ENCODE measurements around the gene TBCE.
A peak's percentile ranks its signal among the peaks of the same experiment; 100 is the strongest.
"Not testable (repeated sequence)": the region's sequence is repeated elsewhere in the genome, so short reads cannot be mapped to it uniquely, and the experiment has no call there.

Gene TBCE

DNA sequence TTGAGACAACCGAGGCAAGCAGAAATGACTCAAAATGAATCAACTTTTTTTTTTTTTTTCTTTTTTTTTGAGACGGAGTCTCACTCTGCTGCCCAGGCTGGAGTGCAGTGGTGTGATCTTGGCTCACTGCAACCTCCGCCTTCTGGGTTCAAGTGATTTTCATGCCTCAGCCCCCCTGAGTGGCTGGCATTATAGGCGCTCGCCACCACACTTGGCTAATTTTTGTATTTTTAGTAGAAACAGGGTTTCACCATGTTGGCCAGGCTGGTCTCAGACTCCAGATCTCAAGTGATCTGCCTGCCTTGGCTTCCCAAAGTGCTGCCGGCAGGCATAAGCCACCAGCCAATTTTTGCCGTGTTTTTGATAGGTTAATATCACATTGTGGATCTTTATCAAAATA lies 90.6 kb downstream of the TBCE start:
- DNase-seq, result not testable (repeated sequence)

DNA sequence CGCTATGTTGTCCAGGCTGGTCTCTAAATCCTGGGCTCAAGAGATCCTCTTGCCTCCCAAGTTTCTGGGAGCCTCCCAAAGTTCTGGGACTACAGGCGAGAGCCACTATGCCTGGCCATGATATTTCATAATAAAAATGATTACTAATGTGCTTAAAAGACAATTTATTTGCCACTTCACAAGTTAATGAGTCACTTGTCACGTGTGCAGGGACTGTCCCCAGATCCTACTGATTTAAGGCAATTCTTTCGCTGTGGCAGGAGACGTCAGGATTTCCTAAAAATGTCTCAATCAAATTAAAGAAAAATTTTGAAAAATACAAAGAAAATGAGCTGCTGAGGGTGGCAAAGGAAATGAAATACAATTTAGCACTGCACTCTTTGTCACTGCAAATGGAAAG lies 93.5 kb downstream of the TBCE start:
- DNase-seq, result no peak

DNA sequence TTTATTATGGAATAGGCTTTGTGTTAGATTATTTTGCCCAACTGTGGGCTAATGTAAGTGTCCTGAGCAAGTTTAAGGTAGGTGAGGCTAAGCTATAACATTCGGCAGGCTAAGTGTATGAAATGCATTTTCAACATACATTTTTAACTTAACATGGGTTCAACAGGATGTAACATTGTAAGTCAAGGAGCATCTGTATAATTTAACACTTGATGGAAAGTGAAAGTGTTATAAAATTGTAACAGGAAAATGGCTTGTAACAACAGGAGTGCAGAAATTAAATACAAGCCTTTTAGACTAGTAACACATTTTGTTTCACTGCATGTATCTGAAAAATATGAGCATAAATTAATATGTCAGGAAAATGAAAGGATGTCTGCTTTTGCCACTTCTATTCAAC lies 94.7 kb downstream of the TBCE start:
- DNase-seq, result peak in 1 of 5 donors; percentile 26

DNA sequence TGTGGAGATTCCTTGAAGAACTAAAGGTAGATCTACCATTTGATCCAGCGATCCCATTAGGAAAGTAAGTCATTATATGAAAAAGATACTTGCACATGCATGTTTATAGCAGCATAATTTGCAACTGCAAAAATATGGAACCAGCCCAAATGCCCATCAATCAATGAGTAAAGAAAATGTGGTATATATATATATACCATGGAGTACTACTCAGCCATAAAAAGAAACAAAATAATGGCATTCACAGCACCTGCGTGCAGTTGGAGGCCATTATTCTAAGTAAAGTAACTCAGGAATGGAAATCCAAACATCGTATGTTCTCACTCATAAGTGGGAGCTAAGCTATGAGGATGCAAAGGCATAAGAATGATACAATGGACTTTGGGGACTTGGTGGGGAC lies 95.6 kb downstream of the TBCE start:
- not testable (repeated sequence) for DNase-seq

DNA sequence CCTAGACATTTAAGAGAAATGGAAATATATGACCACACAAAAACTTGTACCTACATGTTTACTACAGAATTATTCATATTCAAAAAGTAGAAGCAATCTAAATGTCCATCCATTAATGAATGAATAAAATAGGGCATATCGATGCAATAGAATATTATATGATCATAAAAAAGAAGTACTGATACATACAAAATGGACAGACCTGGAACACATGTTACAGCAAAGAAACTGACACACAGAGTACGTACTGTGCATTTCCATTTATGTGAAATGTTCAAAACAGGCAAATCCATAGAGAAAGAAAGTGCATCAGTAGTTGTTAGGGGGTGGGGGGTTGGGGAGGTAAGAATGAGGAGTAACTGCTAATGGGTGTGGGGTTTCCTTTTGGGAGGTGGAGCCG lies 97.8 kb downstream of the TBCE start:
- no peak for DNase-seq

DNA sequence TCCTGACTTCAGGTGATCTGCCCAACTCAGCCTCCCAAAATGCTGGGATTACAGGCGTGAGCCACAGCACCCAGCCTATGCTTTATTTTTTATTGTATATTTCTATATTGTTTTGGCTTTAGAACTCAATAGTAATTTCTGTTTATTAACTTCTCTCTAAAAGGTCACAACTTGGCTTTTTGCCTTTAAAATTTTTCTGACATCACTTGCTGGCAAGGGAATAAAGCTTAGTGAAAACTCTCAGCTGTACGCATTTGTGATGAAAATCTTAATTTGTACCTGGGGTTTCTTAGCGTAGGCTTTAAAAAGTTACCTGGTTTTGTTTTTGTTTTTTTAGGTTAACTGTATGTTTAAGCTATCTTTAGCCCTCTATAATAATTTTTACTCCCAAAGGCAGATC lies 100.8 kb downstream of the TBCE start:
- DNase-seq, result no peak

DNA sequence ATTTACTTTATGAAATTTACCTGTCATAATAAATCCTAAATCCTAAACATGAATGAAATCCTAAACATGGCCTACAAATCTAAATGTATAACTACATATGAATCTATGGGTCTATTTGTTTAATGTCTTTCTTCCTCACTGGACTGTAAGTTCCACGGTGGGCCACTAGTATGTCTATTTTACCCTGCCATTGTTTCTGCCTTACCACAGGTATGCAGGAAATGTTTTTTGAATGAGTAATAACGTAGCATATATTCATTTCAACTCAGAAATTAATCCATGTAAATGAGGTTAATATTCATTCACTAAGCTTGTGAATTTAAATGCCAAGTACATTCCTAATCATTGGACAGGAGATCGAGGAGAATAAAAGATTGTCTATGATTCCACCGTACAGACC lies 101.7 kb downstream of the TBCE start:
- no peak for DNase-seq

DNA sequence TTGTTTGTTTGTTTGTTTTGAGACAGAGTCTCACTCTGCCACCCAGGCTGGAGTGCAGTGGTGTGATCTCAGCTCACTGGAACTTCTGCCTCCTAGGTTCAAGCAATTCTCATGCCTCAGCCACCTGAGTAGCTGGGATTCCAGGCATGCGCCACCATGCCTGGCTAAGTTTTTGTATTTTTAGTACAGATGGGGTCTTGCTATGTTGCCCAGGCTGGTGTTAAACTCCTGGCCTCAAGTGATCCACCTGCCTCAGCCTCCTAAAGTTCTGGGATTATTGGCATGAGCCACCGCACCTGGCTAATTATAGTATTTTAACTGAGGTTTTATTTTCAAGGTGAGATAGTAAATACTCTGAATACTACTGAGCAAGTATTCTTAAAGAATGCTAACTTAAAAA lies 102.7 kb downstream of the TBCE start:
- DNase-seq, result not testable (repeated sequence)

DNA sequence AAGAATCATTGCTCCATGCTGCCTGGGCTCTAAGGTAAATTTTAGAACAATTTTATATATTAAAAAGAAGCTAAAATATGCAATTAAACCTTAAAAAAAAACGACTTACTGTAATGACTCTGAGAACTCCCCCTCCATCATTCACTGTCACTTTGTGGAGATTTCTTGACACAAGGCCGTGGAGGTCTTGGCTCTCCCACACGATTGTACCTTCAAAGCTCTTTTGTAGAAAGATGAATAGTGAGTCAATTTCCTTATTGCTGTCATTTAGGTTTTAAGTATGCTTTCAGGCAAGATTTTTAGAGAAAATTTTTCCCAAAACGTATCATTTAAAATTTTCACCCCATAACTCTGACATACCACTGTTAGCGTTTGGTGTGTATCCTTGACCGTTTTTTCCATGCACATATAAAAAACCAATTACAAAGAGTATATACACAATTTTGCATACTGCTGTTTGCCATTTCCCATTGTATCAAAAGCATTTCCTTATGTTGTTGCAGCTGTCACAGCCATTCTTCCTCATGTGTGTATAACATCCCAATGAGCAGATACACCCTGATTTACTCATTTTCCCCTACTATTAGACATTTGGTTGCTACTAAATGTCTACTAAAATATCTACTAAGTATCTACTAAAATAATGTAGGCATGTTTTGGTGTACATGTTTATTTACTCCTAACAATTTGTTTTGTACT lies 103.7 kb downstream of the TBCE start:
- no peak for DNase-seq

DNA sequence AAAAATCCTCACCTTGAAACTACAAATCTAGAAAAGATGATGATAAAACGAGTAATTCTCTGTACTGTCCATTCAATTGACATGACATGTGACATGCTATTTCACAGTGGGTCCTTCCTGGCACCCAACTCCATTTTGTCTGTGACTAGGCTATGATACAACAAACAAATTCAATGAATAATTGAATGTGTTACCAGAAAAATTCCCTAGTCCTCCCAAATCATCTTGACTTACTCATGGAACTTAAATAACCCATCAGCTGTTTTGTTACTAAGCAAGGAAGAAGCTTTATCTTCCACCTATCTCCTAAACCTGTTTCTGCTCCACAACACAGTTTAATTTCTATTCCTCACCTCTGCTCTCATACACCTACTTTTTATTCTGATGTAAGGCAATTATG lies 106.6 kb downstream of the TBCE start:
- DNase-seq, result no peak

DNA sequence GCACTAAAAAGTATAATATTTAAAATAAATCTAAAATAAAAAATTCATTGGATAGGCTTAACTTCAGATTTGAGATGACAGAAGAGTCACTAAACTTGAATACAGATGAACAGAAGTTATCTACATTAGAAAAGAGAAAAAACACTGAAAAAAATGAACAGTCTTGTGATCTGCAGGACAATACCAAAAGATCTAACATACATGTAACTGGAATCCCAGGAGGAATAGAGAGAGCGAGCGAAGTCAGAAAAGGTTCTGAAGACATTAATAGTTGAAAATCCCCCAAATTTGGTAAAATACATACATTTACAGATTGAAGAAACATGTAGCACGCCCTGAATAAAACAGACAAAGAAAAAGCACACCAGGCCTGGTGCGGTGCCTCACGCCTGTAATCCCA lies 115.9 kb downstream of the TBCE start:
- no peak for DNase-seq

DNA sequence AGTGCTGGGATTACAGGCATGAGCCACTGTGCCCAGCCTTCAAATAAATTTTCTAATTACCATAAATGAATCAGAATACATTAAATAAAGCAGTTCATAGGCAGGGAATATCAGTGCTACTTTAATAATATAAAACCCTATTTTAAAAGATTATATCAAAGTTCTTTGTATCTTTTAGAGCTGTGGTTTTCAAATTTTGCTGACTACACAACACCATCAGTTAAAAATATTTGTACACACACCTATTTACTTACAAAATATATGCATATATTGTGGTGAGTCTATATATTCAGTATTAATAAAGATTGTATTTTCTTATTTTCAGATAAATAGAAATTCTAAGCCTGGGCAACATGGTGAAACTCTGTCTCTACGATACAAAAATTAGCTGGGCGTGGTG lies 118.3 kb downstream of the TBCE start:
- no peak for DNase-seq

DNA sequence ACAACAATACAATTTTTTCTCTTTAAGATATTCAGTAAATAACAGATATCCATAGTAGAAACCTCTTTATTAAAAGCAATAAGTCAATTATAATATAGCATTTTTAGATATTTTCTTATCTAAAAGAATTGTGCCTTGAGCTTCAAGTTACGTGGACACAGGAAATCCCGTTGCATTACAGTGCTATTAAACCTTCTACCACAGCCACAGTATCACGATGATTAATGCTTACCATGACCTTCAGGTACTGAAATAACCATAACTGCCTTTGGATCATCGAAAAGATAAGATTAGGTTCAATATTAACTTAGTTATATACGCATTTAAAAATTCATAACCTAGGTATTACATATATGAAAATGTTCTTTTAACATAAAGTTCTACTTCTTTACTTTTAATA lies 119.1 kb downstream of the TBCE start:
- DNase-seq, result no peak

DNA sequence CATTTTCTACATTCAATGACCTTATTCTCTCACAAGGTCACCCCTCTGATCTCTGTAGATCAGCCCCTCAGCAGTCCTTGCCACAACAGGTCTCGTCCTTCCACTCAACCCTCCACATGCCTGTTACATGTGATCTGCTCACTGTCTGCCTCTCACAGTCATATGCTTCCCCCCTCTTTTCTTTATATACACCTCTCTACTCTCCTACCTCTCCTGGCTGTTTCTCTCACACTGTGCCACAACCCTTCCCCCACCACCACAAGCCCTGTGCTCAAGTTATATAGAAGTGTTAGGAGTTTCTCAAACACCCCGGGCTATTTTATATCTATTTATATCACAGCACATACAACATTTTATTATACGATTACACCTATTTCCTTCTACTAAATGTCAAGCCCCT lies 124.4 kb downstream of the TBCE start:
- no peak for DNase-seq

DNA sequence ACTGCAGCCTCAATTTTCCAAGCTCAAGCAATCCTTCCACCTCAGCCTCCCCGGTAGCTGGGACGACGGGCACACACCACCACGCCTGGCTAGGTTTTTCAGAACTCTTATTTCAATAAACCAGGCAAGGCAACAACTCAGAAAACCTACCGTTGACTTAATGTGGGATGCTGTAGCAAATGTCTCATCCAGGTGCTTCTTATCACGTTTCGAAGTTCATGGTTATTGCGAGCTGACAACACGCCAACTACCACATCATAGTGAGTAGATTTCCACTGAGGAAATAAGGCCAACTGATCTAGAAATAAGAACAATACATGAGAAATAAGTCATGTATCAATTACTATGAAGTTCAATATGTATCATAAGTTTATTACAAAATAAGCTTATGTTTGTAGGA lies 127.3 kb downstream of the TBCE start:
- DNase-seq, result no peak

DNA sequence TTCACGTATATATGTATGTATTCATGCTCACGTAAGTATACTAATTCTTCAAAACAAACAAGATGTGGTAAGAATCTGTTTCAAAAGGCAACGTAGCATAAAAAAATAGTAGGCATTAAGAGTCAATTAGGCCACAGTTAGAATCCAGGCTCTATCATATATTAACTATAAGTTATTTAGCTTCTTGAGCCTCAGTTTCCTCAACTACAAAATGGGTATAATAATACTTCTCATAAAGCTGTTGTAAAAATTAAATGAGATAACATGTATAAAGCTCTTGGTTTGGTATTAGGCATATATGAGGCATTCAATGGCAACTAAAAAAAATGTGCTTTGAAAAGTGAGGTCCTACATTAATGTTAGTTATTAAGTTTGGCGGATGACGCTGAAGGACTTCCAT lies 127.8 kb downstream of the TBCE start:
- DNase-seq, result no peak

DNA sequence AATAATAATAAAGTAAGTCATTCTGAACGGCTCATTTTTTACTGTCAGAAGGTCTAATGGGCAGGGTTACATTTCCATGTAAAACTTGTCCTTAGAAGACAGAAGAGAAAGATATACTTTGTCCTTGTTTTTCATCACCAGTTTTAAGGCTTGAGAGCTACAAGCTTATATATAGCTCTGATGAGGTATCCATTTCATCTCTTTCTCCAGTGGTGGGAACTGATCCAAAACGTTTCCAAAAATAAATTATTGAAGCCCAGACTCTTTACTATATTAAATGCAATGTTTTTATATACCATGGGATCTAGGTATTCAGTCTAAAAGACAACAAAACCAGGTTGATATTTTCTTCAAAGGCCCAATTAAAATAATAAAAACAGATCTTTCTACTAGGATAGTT lies 128.3 kb downstream of the TBCE start:
- no peak for DNase-seq

DNA sequence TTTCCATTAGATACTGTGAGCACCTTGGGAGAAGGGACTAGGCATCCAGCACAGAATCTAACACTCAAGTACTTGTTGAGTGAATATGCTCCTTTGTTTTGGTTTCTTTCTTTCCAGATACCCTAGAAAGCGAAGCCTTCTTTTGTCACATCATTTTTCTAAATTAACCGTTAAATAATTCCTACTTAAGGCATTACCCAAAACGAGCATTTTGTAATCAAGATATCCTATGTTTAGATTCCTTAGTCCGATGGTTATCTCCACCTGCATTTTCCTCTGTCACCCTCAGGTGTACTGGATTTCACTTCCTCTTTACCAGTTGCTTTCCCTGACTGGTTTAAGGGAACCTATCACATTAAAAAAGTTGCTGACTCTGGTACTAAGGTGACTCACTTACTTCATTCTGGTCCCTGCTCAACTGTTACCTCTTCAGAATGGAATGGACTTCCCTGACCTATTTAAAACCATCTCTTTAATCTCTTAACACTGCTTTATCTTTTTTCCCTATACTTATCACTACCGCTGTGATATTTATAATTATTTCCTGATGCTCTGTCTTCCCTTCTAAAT lies 133.8 kb downstream of the TBCE start:
- DNase-seq, result no peak

Measured in T-helper 1 cell (primary cell).